Gastroesophageal sphincter (tissue), 3 donors: ENCODE results near the gene RFX7.

Experiments
- EP300 ChIP-seq: sonication (generic); formaldehyde crosslinking; IDR thresholded peaks from one replicate; pipeline ENCODE4 v1.6.1; 2017; ENCODE audit warnings: antibody characterized with exemption, mild to moderate bottlenecking
- POLR2A ChIP-seq, 2 donors: fragments of 450-650 bp; IDR thresholded peaks; one replicate each; pipeline ENCODE4 v1.6.1; 2017; ENCODE audit warnings: antibody characterized with exemption in 2 of 2, mild to moderate bottlenecking in 2 of 2, moderate library complexity in 1 of 2
- POLR2AphosphoS5 ChIP-seq: sonication (generic); formaldehyde crosslinking; IDR thresholded peaks from one replicate; pipeline ENCODE4 v1.6.1; 2017; ENCODE audit warnings: antibody characterized with exemption
- TF ChIP-seq, protein P1 (sequence below), 4 experiments: fragments of 200-600 bp in 2 of 4; fragments of 450-650 bp in 2 of 4; sonication (generic) in 1 of 4; IDR thresholded peaks; one replicate each; pipeline ENCODE4 v1.5.1; 2017 to 2019; ENCODE audit warnings: antibody characterized with exemption in 4 of 4, mild to moderate bottlenecking in 2 of 4, moderate library complexity in 2 of 4

DNA sequence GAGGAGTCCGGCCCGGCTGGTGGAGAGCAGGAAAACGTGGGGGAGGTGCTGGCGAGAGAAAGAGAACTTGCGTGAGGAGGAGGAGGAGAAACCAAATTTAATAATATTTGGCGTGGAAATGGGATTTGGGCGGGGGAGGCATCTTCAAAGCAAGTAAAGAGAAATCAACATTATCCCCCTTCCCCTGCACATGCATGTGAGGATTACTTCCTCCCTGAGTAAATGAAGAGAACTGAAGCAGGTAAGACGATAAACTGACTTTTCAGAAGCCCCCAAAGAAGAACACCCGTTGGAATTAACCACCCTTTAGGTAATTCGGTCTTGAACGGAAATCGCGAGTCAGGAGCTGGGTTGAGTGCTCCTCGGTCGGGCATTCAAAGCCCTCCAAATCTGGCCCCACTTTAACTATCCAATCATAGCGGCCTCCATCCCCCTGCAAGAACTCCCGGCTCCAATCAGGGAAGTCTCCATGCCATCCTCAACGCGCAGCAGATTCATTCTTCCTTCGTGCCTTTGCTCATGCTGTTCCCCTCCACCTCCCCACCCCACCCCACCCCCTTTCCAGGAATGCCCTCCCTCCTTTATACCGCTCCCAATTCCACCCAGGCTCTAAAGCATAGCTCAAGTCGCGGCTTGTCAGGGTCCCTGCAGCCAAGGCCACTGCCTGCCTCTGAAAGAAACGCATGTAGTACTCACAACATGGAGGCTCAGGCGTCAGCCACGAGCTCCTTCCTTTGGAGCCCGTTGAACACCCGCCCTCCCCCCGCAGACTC lies 545 bp upstream of the RFX7 start:
- TF ChIP-seq, protein P1, sequence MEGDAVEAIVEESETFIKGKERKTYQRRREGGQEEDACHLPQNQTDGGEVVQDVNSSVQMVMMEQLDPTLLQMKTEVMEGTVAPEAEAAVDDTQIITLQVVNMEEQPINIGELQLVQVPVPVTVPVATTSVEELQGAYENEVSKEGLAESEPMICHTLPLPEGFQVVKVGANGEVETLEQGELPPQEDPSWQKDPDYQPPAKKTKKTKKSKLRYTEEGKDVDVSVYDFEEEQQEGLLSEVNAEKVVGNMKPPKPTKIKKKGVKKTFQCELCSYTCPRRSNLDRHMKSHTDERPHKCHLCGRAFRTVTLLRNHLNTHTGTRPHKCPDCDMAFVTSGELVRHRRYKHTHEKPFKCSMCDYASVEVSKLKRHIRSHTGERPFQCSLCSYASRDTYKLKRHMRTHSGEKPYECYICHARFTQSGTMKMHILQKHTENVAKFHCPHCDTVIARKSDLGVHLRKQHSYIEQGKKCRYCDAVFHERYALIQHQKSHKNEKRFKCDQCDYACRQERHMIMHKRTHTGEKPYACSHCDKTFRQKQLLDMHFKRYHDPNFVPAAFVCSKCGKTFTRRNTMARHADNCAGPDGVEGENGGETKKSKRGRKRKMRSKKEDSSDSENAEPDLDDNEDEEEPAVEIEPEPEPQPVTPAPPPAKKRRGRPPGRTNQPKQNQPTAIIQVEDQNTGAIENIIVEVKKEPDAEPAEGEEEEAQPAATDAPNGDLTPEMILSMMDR (IDR thresholded peaks at IDR 0.05): peak in 2 of 4 experiments; percentile 0 to 2
- no peak for TF ChIP-seq POLR2A (IDR thresholded peaks at IDR 0.05)
- no peak for TF ChIP-seq EP300
- TF ChIP-seq POLR2AphosphoS5: no peak
